ENCODE data around the gene SEMA3B. TPM values are rescaled to one million over a fixed set of nuclear protein-coding genes. Genes with fewer than 3 reads are reported as not detected.
"Not testable (repeated sequence)": the region's sequence is repeated elsewhere in the genome, so short reads cannot be mapped to it uniquely, and the experiment has no call there.

Gene SEMA3B
- total RNA-seq, 2 experiments from 2014 or later = 0.52 to 0.84 TPM

- H3K4me3 Mint-ChIP-seq = no peak overlapping the region
- H3K36me3 Mint-ChIP-seq (ENCODE audit: low read depth) = no peaks in the 10 kb centered on the region
- no peaks in the 10 kb centered on the region for H3K9me3 Mint-ChIP-seq (ENCODE audit: insufficient read depth)
- no peak overlapping the region for H3K27ac Mint-ChIP-seq
- CTCF ChIA-PET = interaction anchor here (0.6 to 1.7 kb wide), 6 partner anchors 13 to 82 kb away, joined by 3 to 6 read pairs (median 4); partner anchors contain the start of genes GNAI2, GNAT1 and IFRD2
- peaks cover 34% of the 10 kb centered on the region for H3K4me1 Mint-ChIP-seq (ENCODE audit: low read depth)
- H3K27me3 Mint-ChIP-seq (ENCODE audit: low read depth) = peaks cover 42% of the 10 kb centered on the region
- DNase-seq = no peak
- no peak for ATAC-seq
- POLR2A ChIA-PET = no interaction called here
These were observed 4.7 kb downstream of the SEMA3B start for GRCh38 chr3:50273689-50274065.

DNA sequence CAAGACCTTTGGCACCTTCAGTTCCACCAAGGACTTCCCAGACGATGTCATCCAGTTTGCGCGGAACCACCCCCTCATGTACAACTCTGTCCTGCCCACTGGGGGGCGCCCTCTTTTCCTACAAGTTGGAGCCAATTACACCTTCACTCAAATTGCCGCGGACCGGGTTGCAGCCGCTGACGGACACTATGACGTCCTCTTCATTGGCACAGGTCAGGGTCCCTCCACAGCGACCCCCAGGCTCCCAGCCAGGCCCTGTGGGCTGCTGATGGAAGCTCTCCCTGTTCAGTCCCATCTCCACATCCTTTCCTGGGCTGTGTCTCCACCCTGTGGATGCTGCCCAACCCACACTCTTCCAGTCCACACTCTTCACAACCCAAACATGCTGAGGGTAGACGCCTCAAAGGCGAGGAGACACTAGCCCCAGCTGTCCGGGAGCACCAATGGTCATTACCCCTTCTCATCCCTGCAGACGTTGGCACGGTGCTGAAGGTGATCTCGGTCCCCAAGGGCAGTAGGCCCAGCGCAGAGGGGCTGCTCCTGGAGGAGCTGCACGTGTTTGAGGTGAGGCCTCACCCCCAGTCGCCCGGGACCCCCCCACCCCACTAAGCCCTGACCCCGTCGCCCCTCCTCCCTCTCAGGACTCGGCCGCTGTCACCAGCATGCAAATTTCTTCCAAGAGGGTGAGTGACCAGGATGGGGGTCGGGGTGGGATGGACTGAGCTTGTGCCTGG is 5.6 kb downstream of the SEMA3B start:
- Mint-ChIP-seq H3K4me1 (ENCODE audit: low read depth) (peaks cover 34% of the 10 kb centered on the region), H3K27me3 (ENCODE audit: low read depth) (peaks cover 43% of the 10 kb centered on the region), H3K4me3 (peak overlapping the region; percentile 58), H3K9me3 (ENCODE audit: insufficient read depth) (no peaks in the 10 kb centered on the region), H3K27ac (peak overlapping the region; percentile 26), H3K36me3 (ENCODE audit: low read depth) (no peaks in the 10 kb centered on the region)
- ATAC-seq (peak; percentile 37), DNase-seq (peak; percentile 86)
- ChIA-PET CTCF (interaction anchor here (0.6 to 3.8 kb wide), 15 partner anchors 16 to 84 kb away, joined by 3 to 17 read pairs (median 4); partner anchors contain the start of genes GNAI2 and IFRD2), POLR2A (interaction anchor here (1.1 kb wide), 1 partner anchor 24 kb away, joined by 3 read pairs; no protein-coding TSS in a partner anchor)

DNA sequence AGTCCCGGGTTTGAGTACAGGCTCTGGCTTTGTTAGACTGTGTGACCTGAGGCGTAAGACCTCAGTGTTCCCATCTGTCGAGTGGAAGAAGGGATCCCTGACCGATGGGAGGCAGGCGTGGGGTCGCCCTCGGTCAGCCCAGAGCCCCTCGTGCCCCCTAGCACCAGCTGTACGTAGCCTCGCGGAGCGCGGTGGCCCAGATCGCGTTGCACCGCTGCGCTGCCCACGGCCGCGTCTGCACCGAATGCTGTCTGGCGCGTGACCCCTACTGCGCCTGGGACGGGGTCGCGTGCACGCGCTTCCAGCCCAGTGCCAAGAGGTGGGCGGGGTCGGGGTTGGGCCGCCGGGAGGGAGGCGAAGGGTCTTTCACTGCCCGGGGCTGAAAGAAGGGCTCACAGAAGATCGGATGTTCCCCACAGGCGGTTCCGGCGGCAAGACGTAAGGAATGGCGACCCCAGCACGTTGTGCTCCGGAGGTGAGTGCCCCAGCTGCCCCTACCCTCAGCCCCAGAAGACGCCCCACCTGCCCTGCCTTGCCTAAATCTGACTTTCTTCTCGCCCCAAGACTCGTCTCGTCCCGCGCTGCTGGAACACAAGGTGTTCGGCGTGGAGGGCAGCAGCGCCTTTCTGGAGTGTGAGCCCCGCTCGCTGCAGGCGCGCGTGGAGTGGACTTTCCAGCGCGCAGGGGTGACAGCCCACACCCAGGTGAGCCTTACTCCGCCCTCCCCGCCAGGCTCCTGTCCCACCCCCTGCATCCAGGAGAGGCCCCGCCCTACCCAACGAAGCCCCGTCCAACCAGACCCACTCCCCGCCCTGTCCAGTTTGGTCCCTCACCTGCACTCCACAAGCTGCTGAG is 6.4 kb downstream of the SEMA3B start:
- Mint-ChIP-seq H3K36me3 (ENCODE audit: low read depth) (no peaks in the 10 kb centered on the region), H3K27me3 (ENCODE audit: low read depth) (peaks cover 43% of the 10 kb centered on the region), H3K27ac (no peak overlapping the region), H3K9me3 (ENCODE audit: insufficient read depth) (no peaks in the 10 kb centered on the region), H3K4me1 (ENCODE audit: low read depth) (peaks cover 34% of the 10 kb centered on the region), H3K4me3 (no peak overlapping the region)
- ChIA-PET CTCF (interaction anchor here (0.6 to 3.8 kb wide), 16 partner anchors 17 to 85 kb away, joined by 3 to 17 read pairs (median 4); partner anchors contain the start of genes GNAI2 and IFRD2), POLR2A (interaction anchor here (1.1 kb wide), 1 partner anchor 23 kb away, joined by 3 read pairs; no protein-coding TSS in a partner anchor)
- no peak for DNase-seq
- no peak for ATAC-seq

DNA sequence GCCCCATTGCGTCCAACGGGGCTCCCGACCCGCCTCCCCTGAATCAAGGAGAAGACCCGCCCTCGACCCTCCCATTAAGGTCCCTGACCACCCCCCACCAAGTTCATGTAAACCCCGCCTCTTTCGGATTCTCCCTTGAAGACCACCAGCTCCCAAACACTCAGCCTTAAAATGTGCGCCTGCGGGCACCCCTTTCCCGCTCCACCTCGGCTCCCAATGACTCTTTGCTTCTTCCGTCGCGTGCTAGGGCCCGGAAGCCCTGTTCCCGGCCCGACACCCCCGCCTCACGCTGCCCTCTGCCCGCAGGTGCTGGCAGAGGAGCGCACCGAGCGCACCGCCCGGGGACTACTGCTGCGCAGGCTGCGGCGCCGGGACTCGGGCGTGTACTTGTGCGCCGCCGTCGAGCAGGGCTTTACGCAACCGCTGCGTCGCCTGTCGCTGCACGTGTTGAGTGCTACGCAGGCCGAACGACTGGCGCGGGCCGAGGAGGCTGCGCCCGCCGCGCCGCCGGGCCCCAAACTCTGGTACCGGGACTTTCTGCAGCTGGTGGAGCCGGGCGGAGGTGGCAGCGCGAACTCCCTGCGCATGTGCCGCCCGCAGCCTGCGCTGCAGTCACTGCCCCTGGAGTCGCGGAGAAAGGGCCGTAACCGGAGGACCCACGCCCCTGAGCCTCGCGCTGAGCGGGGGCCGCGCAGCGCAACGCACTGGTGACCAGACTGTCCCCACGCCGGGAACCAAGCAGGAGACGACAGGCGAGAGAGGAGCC is 7.2 kb downstream of the SEMA3B start:
- ATAC-seq (no peak), DNase-seq (peak; percentile 55)
- Mint-ChIP-seq H3K4me3 (no peak overlapping the region), H3K4me1 (ENCODE audit: low read depth) (peaks cover 34% of the 10 kb centered on the region), H3K9me3 (ENCODE audit: insufficient read depth) (no peaks in the 10 kb centered on the region), H3K27me3 (ENCODE audit: low read depth) (peaks cover 43% of the 10 kb centered on the region), H3K36me3 (ENCODE audit: low read depth) (no peaks in the 10 kb centered on the region), H3K27ac (no peak overlapping the region)
- POLR2A ChIA-PET = no interaction called here
- CTCF ChIA-PET = interaction anchor here (0.8 to 3.8 kb wide), 5 partner anchors 16 to 52 kb away, joined by 3 to 17 read pairs (median 3); partner anchors contain the start of gene TUSC2

GRCh38 chr3:50276762-50277101 is 7.8 kb downstream of the SEMA3B start:
- Mint-ChIP-seq H3K36me3 (ENCODE audit: low read depth) (no peaks in the 10 kb centered on the region), H3K27ac (no peak overlapping the region), H3K4me3 (no peak overlapping the region), H3K9me3 (ENCODE audit: insufficient read depth) (no peaks in the 10 kb centered on the region), H3K4me1 (ENCODE audit: low read depth) (peaks cover 30% of the 10 kb centered on the region), H3K27me3 (ENCODE audit: low read depth) (peaks cover 43% of the 10 kb centered on the region)
- ChIA-PET POLR2A (interaction anchor here (1.1 kb wide), 1 partner anchor 30 kb away, joined by 5 read pairs; no protein-coding TSS in a partner anchor), CTCF (interaction anchor here (0.8 to 3.8 kb wide), 5 partner anchors 17 to 52 kb away, joined by 3 to 17 read pairs (median 9); partner anchors contain the start of gene TUSC2)
- DNase-seq (no peak), ATAC-seq (no peak)

- DNase-seq = no peak
- Mint-ChIP-seq H3K27me3 (ENCODE audit: low read depth) (peaks cover 39% of the 10 kb centered on the region), H3K27ac (no peak overlapping the region), H3K9me3 (ENCODE audit: insufficient read depth) (no peaks in the 10 kb centered on the region), H3K4me3 (no peak overlapping the region), H3K4me1 (ENCODE audit: low read depth) (peaks cover 22% of the 10 kb centered on the region), H3K36me3 (ENCODE audit: low read depth) (no peaks in the 10 kb centered on the region)
- CTCF ChIA-PET = interaction anchor here (1.0 to 3.7 kb wide), 4 partner anchors 32 to 53 kb away, joined by 3 to 15 read pairs (median 12); no protein-coding TSS in a partner anchor
- POLR2A ChIA-PET = interaction anchor here (1.2 kb wide), 1 partner anchor 82 kb away, joined by 3 read pairs; no protein-coding TSS in a partner anchor
- ATAC-seq = no peak
These were observed 9.4 kb downstream of the SEMA3B start for GRCh38 chr3:50278123-50278879.

DNA sequence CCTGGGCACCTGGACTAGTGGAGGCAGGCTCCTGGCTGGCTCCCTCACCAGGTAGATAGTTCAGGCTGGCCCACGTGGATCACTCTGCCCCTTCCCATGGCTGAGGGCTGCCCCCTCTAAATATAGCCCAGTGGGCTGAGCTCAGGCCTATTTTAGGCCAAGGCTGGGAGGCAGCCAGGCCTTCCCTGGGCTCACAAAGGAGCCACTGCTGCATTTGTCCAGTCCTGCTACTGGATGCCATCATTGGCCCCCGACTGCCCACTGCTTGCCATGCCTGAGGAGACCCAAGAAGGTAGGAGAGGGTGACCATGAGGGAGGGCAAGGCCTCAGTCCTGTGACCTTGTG is 9.9 kb downstream of the SEMA3B start, which contains the start of gene LSMEM2:
TSS of gene LSMEM2 (plus strand) at position 208 of the 345 bp plus-strand sequence. CDS start at position 235, 27 bp downstream.
- ATAC-seq (no peak), DNase-seq (no peak)
- H3K9me3 Mint-ChIP-seq (ENCODE audit: insufficient read depth) = no peaks in the 10 kb centered on the region
- ChIA-PET POLR2A (interaction anchor here (0.7 to 1.2 kb wide), 2 partner anchors 10 to 83 kb away, joined by 3 read pairs; no protein-coding TSS in a partner anchor), CTCF (interaction anchor here (1.0 to 3.7 kb wide), 4 partner anchors 32 to 84 kb away, joined by 3 to 15 read pairs (median 9); no protein-coding TSS in a partner anchor)
- peaks cover 38% of the 10 kb centered on the region for H3K27me3 Mint-ChIP-seq (ENCODE audit: low read depth)
- H3K4me3 Mint-ChIP-seq = no peak within 1 kb of the TSS
- peaks cover 20% of the 10 kb centered on the region for H3K4me1 Mint-ChIP-seq (ENCODE audit: low read depth)
- H3K36me3 Mint-ChIP-seq (ENCODE audit: low read depth) = no peaks in the 10 kb centered on the region
- no peak within 1 kb of the TSS for H3K27ac Mint-ChIP-seq

- H3K27ac Mint-ChIP-seq = no peak overlapping the region
- H3K36me3 Mint-ChIP-seq (ENCODE audit: low read depth) = no peaks in the 10 kb centered on the region
- DNase-seq (no peak), ATAC-seq (no peak)
- ChIA-PET CTCF (interaction anchor here (1.0 to 3.7 kb wide), 4 partner anchors 33 to 85 kb away, joined by 3 to 15 read pairs (median 9); no protein-coding TSS in a partner anchor), POLR2A (interaction anchor here (0.6 to 0.7 kb wide), 2 partner anchors 10 to 18 kb away, joined by 3 to 4 read pairs; no protein-coding TSS in a partner anchor)
- H3K9me3 Mint-ChIP-seq (ENCODE audit: insufficient read depth) = no peaks in the 10 kb centered on the region
- peaks cover 33% of the 10 kb centered on the region for H3K27me3 Mint-ChIP-seq (ENCODE audit: low read depth)
- H3K4me3 Mint-ChIP-seq = no peak overlapping the region
- peaks cover 16% of the 10 kb centered on the region for H3K4me1 Mint-ChIP-seq (ENCODE audit: low read depth)
These were observed 10.5 kb downstream of the SEMA3B start for GRCh38 chr3:50279255-50280016.

GRCh38 chr3:50284121-50284520 is 15.2 kb downstream of the SEMA3B start:
- H3K4me1 Mint-ChIP-seq (ENCODE audit: low read depth); H3K36me3 Mint-ChIP-seq (ENCODE audit: low read depth): not testable (repeated sequence)

More at GRCh38 chr3:50284121-50284520, 15.2 kb downstream of the SEMA3B start:
- H3K9me3 Mint-ChIP-seq (ENCODE audit: insufficient read depth); H3K27me3 Mint-ChIP-seq (ENCODE audit: low read depth); POLR2A ChIA-PET; H3K4me3 Mint-ChIP-seq; ATAC-seq; H3K27ac Mint-ChIP-seq; DNase-seq: not testable (repeated sequence)
- CTCF ChIA-PET = interaction anchor here (1.0 to 2.0 kb wide), 2 partner anchors 37 to 38 kb away, joined by 3 to 6 read pairs; no protein-coding TSS in a partner anchor
